HEK293 (cell line): ENCODE data around the gene CCDC12.

Source experiments
- EGR2 ChIP-seq: fragments of 450-650 bp; formaldehyde crosslinking; IDR thresholded peaks from 2 replicates; pipeline ENCODE4 v1.5.1; 2016; ENCODE audit warnings: low read depth, missing biosample characterization, missing genetic modification characterization
- GLI4 ChIP-seq: fragments of 450-650 bp; formaldehyde crosslinking; IDR thresholded peaks from 2 replicates; pipeline ENCODE4 v1.5.1; 2016; ENCODE audit warnings: missing biosample characterization, missing genetic modification characterization
- KLF10 ChIP-seq: fragments of 450-650 bp; IDR thresholded peaks from 2 replicates; pipeline ENCODE4 v1.5.1; 2018; ENCODE audit warnings: missing biosample characterization, mild to moderate bottlenecking, missing genetic modification characterization
- ZBTB17 ChIP-seq: fragments of 450-650 bp; formaldehyde crosslinking; IDR thresholded peaks from 2 replicates; pipeline ENCODE4 v1.5.1; 2016; ENCODE audit warnings: missing biosample characterization, missing genetic modification characterization
- ZBTB21 ChIP-seq: fragments of 450-650 bp; formaldehyde crosslinking; IDR thresholded peaks from 2 replicates; pipeline ENCODE4 v1.5.1; 2017; ENCODE audit warnings: missing biosample characterization, missing genetic modification characterization
- ZEB2 ChIP-seq: fragments of 450-650 bp; formaldehyde crosslinking; IDR thresholded peaks from 2 replicates; pipeline ENCODE4 v1.5.1; 2016; ENCODE audit warnings: missing biosample characterization, missing genetic modification characterization
- ZFHX2 ChIP-seq: fragments of 450-650 bp; formaldehyde crosslinking; conservative IDR thresholded peaks from 2 replicates; pipeline ENCODE4 v1.5.1; 2016; ENCODE audit warnings: missing biosample characterization, missing genetic modification characterization
- ZNF121 ChIP-seq: fragments of 450-650 bp; formaldehyde crosslinking; IDR thresholded peaks from 2 replicates; pipeline ENCODE4 v1.5.1; 2016; ENCODE audit warnings: missing biosample characterization, missing genetic modification characterization
- ZNF175 ChIP-seq: fragments of 450-650 bp; formaldehyde crosslinking; IDR thresholded peaks from 2 replicates; pipeline ENCODE4 v1.5.1; 2016; ENCODE audit warnings: missing biosample characterization, missing genetic modification characterization
- ZNF2 ChIP-seq: fragments of 450-650 bp; formaldehyde crosslinking; IDR thresholded peaks from 2 replicates; pipeline ENCODE4 v1.5.1; 2016; ENCODE audit warnings: missing biosample characterization, missing genetic modification characterization
- ZNF223 ChIP-seq: fragments of 450-650 bp; formaldehyde crosslinking; IDR thresholded peaks from 2 replicates; pipeline ENCODE4 v1.5.1; 2016; ENCODE audit warnings: missing biosample characterization, missing genetic modification characterization
- ZNF24 ChIP-seq: fragments of 450-650 bp; formaldehyde crosslinking; IDR thresholded peaks from 2 replicates; pipeline ENCODE4 v1.5.1; 2016; ENCODE audit warnings: missing biosample characterization, missing genetic modification characterization
- ZNF248 ChIP-seq: fragments of 450-650 bp; formaldehyde crosslinking; IDR thresholded peaks from 2 replicates; pipeline ENCODE4 v1.5.1; 2017; ENCODE audit warnings: missing biosample characterization, missing genetic modification characterization
- ZNF311 ChIP-seq: fragments of 450-650 bp; formaldehyde crosslinking; IDR thresholded peaks from 2 replicates; pipeline ENCODE4 v1.5.1; 2017; ENCODE audit warnings: missing biosample characterization, missing genetic modification characterization, borderline replicate concordance
- ZNF350 ChIP-seq: fragments of 450-650 bp; formaldehyde crosslinking; IDR thresholded peaks from 2 replicates; pipeline ENCODE4 v1.5.0; 2017; ENCODE audit warnings: missing biosample characterization, mild to moderate bottlenecking, missing genetic modification characterization
- ZNF426 ChIP-seq: fragments of 450-650 bp; formaldehyde crosslinking; IDR thresholded peaks from 2 replicates; pipeline ENCODE4 v1.5.1; 2017; ENCODE audit warnings: missing biosample characterization, missing genetic modification characterization, mild to moderate bottlenecking, inconsistent platforms, moderate library complexity
- ZNF561 ChIP-seq: fragments of 450-650 bp; IDR thresholded peaks from 2 replicates; pipeline ENCODE4 v1.5.1; 2018; ENCODE audit warnings: missing biosample characterization, missing genetic modification characterization, borderline replicate concordance
- ZNF571 ChIP-seq: fragments of 450-650 bp; formaldehyde crosslinking; IDR thresholded peaks from 2 replicates; pipeline ENCODE4 v1.5.0; 2017; ENCODE audit warnings: missing biosample characterization, missing genetic modification characterization
- ZNF600 ChIP-seq: fragments of 450-650 bp; formaldehyde crosslinking; IDR thresholded peaks from 2 replicates; pipeline ENCODE4 v1.5.1; 2016; ENCODE audit warnings: missing biosample characterization, missing genetic modification characterization
- ZNF624 ChIP-seq: fragments of 450-650 bp; formaldehyde crosslinking; IDR thresholded peaks from 2 replicates; pipeline ENCODE4 v1.5.1; 2017; ENCODE audit warnings: missing biosample characterization, missing genetic modification characterization
- ZNF664 ChIP-seq: fragments of 450-650 bp; formaldehyde crosslinking; IDR thresholded peaks from 2 replicates; pipeline ENCODE4 v1.5.1; 2016; ENCODE audit warnings: missing biosample characterization, missing genetic modification characterization
- ZNF792 ChIP-seq: fragments of 450-650 bp; formaldehyde crosslinking; IDR thresholded peaks from 2 replicates; pipeline ENCODE4 v1.5.1; 2016; ENCODE audit warnings: missing biosample characterization, missing genetic modification characterization
- ZSCAN30 ChIP-seq: fragments of 450-650 bp; IDR thresholded peaks from 2 replicates; pipeline ENCODE4 v1.5.1; 2018; ENCODE audit warnings: missing biosample characterization, mild to moderate bottlenecking, missing genetic modification characterization, moderate library complexity
- TF ChIP-seq, protein P1 (sequence below): fragments of 450-650 bp; formaldehyde crosslinking; IDR thresholded peaks from 2 replicates; pipeline ENCODE4 v1.5.1; 2017; ENCODE audit warnings: missing biosample characterization, missing genetic modification characterization
- TF ChIP-seq, protein P2 (sequence below): fragments of 450-650 bp; formaldehyde crosslinking; IDR thresholded peaks from 2 replicates; pipeline ENCODE4 v1.5.1; 2017; ENCODE audit warnings: missing biosample characterization, missing genetic modification characterization
- TF ChIP-seq, protein P3 (sequence below): fragments of 450-650 bp; formaldehyde crosslinking; IDR thresholded peaks from 2 replicates; pipeline ENCODE4 v1.5.1; 2016; ENCODE audit warnings: missing biosample characterization, missing genetic modification characterization
- TF ChIP-seq, protein P4 (sequence below): fragments of 450-650 bp; formaldehyde crosslinking; IDR thresholded peaks from 2 replicates; pipeline ENCODE4 v1.5.1; 2017; ENCODE audit warnings: missing biosample characterization, missing genetic modification characterization
- TF ChIP-seq, protein P5 (sequence below): fragments of 450-650 bp; formaldehyde crosslinking; IDR thresholded peaks from 2 replicates; pipeline ENCODE4 v1.5.1; 2016; ENCODE audit warnings: missing biosample characterization, missing genetic modification characterization
- TF ChIP-seq, protein P6 (sequence below): fragments of 450-650 bp; formaldehyde crosslinking; IDR thresholded peaks from 2 replicates; pipeline ENCODE4 v1.5.1; 2016; ENCODE audit warnings: missing biosample characterization, missing genetic modification characterization

CCDC12 gene

DNA sequence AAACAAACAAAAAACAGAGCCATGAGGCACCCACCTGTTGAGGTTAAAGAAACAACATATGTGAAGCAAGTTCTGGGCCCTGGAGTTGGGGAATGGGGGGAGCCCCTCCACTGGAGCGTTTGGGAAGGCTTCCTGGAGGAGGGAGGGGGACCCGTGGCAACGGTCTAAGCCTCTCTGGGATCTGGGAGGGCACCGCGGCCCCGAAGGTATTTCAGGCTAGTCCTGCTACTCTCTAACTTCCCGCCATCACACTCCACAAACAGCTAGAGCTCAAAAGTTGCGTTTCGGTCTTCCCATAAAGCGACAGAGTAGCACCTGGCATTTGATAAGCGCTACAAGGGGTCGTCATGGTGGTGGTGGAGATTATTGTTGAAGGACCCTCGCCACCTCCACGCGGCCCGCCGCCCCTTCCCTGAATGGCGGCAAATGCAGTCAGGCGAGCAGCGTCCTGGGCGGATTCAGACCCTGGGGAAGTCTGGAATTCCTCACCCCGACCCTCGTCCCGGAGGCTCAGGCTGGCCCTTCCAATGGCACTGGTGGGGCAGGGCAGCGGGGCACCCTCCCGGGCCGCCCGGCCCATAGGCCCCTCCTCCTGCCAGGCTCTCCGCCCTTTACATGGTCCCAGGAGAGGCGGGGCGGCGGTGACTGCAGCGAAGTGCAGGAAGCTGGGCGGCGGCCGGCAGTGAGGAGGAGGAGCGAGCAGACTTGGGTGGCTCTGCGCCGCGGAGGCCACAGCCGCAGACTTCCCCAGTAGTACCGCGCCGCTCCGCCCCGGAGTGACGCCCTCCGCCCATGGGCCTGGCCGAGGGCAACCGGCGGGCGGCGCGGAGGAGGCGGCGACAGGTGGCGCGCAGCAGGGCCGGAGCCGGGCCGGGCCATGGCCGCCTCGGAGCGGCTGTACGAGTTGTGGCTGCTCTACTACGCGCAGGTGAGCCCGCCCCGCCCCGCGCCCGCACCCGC, 2.7 kb upstream of the CCDC12 start, which contains the start of gene NBEAL2 (continued):
- TF ChIP-seq ZNF223 (tag by site-specific recombination) (no peak), ZNF571 (tag by site-specific recombination) (no peak), ZNF121 (tag by site-specific recombination) (no peak), ZNF600 (no peak), KLF10 (tag by site-specific recombination) (peak; percentile 46; the same call in 1 of the 2 replicates), ZNF2 (tag by site-specific recombination) (peak; percentile 20; the same call in 1 of the 2 replicates), ZNF664 (tag by site-specific recombination) (no peak), ZNF311 (tag by site-specific recombination) (no peak), ZNF624 (tag by site-specific recombination) (no peak), ZEB2 (tag by site-specific recombination) (peak; percentile 33; the same call in 1 of the 2 replicates), ZFHX2 (peak; percentile 38), ZNF350 (tag by site-specific recombination) (no peak), ZNF248 (tag by site-specific recombination) (no peak), EGR2 (tag by site-specific recombination) (0 out of 2 replicates have a peak, but pooled peaks have one; percentile 17), GLI4 (tag by site-specific recombination) (no peak), ZNF792 (tag by site-specific recombination) (0 out of 2 replicates have a peak, but pooled peaks have one; percentile 54), ZNF24 (tag by site-specific recombination) (0 out of 2 replicates have a peak, but pooled peaks have one; percentile 29), ZBTB21 (no peak), ZSCAN30 (tag by site-specific recombination) (peak; percentile 56; the same call in 1 of the 2 replicates), ZNF175 (no peak), ZNF426 (tag by site-specific recombination) (no peak), ZBTB17 (tag by site-specific recombination) (peak; percentile 67; the same call in 1 of the 2 replicates), ZNF561 (tag by site-specific recombination) (0 out of 2 replicates have a peak, but pooled peaks have one; percentile 50)
- TF ChIP-seq, protein P1, sequence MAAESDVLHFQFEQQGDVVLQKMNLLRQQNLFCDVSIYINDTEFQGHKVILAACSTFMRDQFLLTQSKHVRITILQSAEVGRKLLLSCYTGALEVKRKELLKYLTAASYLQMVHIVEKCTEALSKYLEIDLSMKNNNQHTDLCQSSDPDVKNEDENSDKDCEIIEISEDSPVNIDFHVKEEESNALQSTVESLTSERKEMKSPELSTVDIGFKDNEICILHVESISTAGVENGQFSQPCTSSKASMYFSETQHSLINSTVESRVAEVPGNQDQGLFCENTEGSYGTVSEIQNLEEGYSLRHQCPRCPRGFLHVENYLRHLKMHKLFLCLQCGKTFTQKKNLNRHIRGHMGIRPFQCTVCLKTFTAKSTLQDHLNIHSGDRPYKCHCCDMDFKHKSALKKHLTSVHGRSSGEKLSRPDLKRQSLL (tag by site-specific recombination) = no peak
- TF ChIP-seq, protein P2, sequence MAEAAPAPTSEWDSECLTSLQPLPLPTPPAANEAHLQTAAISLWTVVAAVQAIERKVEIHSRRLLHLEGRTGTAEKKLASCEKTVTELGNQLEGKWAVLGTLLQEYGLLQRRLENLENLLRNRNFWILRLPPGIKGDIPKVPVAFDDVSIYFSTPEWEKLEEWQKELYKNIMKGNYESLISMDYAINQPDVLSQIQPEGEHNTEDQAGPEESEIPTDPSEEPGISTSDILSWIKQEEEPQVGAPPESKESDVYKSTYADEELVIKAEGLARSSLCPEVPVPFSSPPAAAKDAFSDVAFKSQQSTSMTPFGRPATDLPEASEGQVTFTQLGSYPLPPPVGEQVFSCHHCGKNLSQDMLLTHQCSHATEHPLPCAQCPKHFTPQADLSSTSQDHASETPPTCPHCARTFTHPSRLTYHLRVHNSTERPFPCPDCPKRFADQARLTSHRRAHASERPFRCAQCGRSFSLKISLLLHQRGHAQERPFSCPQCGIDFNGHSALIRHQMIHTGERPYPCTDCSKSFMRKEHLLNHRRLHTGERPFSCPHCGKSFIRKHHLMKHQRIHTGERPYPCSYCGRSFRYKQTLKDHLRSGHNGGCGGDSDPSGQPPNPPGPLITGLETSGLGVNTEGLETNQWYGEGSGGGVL (tag by site-specific recombination) = no peak
- TF ChIP-seq, protein P3, sequence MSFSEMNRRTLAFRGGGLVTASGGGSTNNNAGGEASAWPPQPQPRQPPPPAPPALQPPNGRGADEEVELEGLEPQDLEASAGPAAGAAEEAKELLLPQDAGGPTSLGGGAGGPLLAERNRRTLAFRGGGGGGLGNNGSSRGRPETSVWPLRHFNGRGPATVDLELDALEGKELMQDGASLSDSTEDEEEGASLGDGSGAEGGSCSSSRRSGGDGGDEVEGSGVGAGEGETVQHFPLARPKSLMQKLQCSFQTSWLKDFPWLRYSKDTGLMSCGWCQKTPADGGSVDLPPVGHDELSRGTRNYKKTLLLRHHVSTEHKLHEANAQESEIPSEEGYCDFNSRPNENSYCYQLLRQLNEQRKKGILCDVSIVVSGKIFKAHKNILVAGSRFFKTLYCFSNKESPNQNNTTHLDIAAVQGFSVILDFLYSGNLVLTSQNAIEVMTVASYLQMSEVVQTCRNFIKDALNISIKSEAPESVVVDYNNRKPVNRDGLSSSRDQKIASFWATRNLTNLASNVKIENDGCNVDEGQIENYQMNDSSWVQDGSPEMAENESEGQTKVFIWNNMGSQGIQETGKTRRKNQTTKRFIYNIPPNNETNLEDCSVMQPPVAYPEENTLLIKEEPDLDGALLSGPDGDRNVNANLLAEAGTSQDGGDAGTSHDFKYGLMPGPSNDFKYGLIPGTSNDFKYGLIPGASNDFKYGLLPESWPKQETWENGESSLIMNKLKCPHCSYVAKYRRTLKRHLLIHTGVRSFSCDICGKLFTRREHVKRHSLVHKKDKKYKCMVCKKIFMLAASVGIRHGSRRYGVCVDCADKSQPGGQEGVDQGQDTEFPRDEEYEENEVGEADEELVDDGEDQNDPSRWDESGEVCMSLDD (tag by site-specific recombination) = no peak
- TF ChIP-seq, protein P4, sequence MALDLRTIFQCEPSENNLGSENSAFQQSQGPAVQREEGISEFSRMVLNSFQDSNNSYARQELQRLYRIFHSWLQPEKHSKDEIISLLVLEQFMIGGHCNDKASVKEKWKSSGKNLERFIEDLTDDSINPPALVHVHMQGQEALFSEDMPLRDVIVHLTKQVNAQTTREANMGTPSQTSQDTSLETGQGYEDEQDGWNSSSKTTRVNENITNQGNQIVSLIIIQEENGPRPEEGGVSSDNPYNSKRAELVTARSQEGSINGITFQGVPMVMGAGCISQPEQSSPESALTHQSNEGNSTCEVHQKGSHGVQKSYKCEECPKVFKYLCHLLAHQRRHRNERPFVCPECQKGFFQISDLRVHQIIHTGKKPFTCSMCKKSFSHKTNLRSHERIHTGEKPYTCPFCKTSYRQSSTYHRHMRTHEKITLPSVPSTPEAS (tag by site-specific recombination) = no peak
- TF ChIP-seq, protein P5, sequence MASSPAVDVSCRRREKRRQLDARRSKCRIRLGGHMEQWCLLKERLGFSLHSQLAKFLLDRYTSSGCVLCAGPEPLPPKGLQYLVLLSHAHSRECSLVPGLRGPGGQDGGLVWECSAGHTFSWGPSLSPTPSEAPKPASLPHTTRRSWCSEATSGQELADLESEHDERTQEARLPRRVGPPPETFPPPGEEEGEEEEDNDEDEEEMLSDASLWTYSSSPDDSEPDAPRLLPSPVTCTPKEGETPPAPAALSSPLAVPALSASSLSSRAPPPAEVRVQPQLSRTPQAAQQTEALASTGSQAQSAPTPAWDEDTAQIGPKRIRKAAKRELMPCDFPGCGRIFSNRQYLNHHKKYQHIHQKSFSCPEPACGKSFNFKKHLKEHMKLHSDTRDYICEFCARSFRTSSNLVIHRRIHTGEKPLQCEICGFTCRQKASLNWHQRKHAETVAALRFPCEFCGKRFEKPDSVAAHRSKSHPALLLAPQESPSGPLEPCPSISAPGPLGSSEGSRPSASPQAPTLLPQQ (tag by site-specific recombination) = peak; percentile 46; the same call in 1 of the 2 replicates
- TF ChIP-seq, protein P6, sequence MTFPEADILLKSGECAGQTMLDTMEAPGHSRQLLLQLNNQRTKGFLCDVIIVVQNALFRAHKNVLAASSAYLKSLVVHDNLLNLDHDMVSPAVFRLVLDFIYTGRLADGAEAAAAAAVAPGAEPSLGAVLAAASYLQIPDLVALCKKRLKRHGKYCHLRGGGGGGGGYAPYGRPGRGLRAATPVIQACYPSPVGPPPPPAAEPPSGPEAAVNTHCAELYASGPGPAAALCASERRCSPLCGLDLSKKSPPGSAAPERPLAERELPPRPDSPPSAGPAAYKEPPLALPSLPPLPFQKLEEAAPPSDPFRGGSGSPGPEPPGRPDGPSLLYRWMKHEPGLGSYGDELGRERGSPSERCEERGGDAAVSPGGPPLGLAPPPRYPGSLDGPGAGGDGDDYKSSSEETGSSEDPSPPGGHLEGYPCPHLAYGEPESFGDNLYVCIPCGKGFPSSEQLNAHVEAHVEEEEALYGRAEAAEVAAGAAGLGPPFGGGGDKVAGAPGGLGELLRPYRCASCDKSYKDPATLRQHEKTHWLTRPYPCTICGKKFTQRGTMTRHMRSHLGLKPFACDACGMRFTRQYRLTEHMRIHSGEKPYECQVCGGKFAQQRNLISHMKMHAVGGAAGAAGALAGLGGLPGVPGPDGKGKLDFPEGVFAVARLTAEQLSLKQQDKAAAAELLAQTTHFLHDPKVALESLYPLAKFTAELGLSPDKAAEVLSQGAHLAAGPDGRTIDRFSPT (tag by site-specific recombination) = peak; percentile 95
